ENCODE measurements around the gene BDNF. TPM values are rescaled to one million over a fixed set of nuclear protein-coding genes. Genes with fewer than 3 reads are reported as not detected.
"Not testable (repeated sequence)": the region's sequence is repeated elsewhere in the genome, so short reads cannot be mapped to it uniquely, and the experiment has no call there.

The BDNF gene
- total and polyA plus RNA-seq, 4 donors, result 0.38 to 1.6 (median 1.4) TPM

- no peaks in the 10 kb centered on the region for H3K4me1 ChIP-seq (ENCODE audit: control insufficient read depth in 5 of 5, insufficient read depth in 5 of 5, low read length in 5 of 5)
- ATAC-seq (ENCODE audit: insufficient read depth, low FRiP score), result no peak
- H3K27me3 ChIP-seq (ENCODE audit: control insufficient read depth in 3 of 3, insufficient read depth in 3 of 3, low read length in 2 of 3), result no peaks in the 10 kb centered on the region
- 73 to 96% methylated on average over 1 of the region's 1 CpG for WGBS, 2 donors
- no peak for DNase-seq
- no peak for TF ChIP-seq CTCF (IDR thresholded peaks at IDR 0.05; ENCODE audit: control extremely low read depth, extremely low read depth)
- H3K27ac ChIP-seq (ENCODE audit: low read depth in 1 of 2, low read length in 1 of 2), result no peak overlapping the region
- H3K36me3 ChIP-seq (ENCODE audit: control insufficient read depth in 4 of 4, insufficient read depth in 4 of 4, low read length in 4 of 4), result no peaks in the 10 kb centered on the region
- H3K4me3 ChIP-seq, result no peak overlapping the region
- peaks cover 0 to 5% (median 2%) of the 10 kb centered on the region in 4 donors for H3K9me3 ChIP-seq (ENCODE audit: control insufficient read depth in 4 of 4, insufficient read depth in 3 of 4, low read length in 3 of 4)
- no peak overlapping the region for H3K9ac ChIP-seq (ENCODE audit: insufficient read depth in 1 of 2, low read length in 2 of 2)
These were observed 64.7 kb downstream of the BDNF start for GRCh38 chr11:27635567-27636037.

DNA sequence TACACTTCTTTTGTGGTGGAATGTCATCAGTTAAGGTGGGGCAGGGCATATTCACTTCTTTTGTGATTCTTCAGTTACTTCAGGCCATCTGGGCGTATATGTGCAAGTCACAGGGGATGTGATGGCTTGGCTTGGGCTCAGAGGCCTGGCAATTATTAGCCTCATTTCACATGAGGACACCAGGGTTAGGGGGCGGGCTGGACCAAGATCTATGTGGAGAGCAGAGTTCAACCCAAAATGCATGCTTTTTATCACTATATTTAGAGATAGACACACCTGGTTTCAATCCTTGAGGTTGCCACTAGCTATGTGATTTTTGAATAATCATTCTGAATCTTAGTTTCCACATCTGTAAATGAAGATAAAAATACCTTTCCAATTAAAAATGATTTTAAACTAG is 65.5 kb downstream of the BDNF start:
- H3K9me3 ChIP-seq (ENCODE audit: control insufficient read depth in 4 of 4, insufficient read depth in 3 of 4, low read length in 3 of 4); H3K27ac ChIP-seq (ENCODE audit: low read depth in 1 of 2, low read length in 1 of 2); H3K36me3 ChIP-seq (ENCODE audit: control insufficient read depth in 4 of 4, insufficient read depth in 4 of 4, low read length in 4 of 4); ATAC-seq (ENCODE audit: insufficient read depth, low FRiP score); DNase-seq; H3K27me3 ChIP-seq (ENCODE audit: control insufficient read depth in 3 of 3, insufficient read depth in 3 of 3, low read length in 2 of 3); H3K4me3 ChIP-seq; H3K4me1 ChIP-seq (ENCODE audit: control insufficient read depth in 5 of 5, insufficient read depth in 5 of 5, low read length in 5 of 5); H3K9ac ChIP-seq (ENCODE audit: insufficient read depth in 1 of 2, low read length in 2 of 2): not testable (repeated sequence)
- WGBS, 2 donors, result 92 to 93% methylated on average over 2 of the region's 2 CpGs

DNA sequence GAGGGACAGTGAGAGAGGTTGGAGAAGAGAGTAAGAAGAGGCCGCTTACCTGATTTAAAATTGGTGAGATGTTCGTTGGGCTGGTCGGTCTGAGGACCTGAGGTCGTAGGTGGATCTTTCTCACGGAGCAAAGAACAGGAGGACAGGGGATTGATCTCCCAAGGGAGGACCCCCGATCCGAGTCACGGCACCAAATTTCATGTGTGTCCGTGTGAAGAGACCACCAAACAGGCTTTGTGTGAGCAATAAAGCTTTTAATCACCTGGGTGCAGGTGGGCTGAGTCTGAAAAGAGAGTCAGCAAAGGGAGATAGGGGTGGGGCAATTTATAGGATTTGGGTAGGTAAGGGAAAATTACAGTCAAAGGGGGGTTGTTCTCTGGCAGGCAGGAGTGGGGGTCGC is 66.0 kb downstream of the BDNF start:
- ATAC-seq (ENCODE audit: insufficient read depth, low FRiP score); H3K36me3 ChIP-seq (ENCODE audit: control insufficient read depth in 4 of 4, insufficient read depth in 4 of 4, low read length in 4 of 4); DNase-seq; H3K4me1 ChIP-seq (ENCODE audit: control insufficient read depth in 5 of 5, insufficient read depth in 5 of 5, low read length in 5 of 5); H3K27ac ChIP-seq (ENCODE audit: low read depth in 1 of 2, low read length in 1 of 2); H3K4me3 ChIP-seq; H3K27me3 ChIP-seq (ENCODE audit: control insufficient read depth in 3 of 3, insufficient read depth in 3 of 3, low read length in 2 of 3); H3K9me3 ChIP-seq (ENCODE audit: control insufficient read depth in 4 of 4, insufficient read depth in 3 of 4, low read length in 3 of 4); H3K9ac ChIP-seq (ENCODE audit: insufficient read depth in 1 of 2, low read length in 2 of 2): not testable (repeated sequence)
- 87 to 89% methylated on average over 10 of the region's 10 CpGs for WGBS, 2 donors

- not testable (repeated sequence) for H3K36me3 ChIP-seq (ENCODE audit: control insufficient read depth in 4 of 4, insufficient read depth in 4 of 4, low read length in 4 of 4); ATAC-seq (ENCODE audit: insufficient read depth, low FRiP score); H3K9ac ChIP-seq (ENCODE audit: insufficient read depth in 1 of 2, low read length in 2 of 2); H3K4me3 ChIP-seq; H3K4me1 ChIP-seq (ENCODE audit: control insufficient read depth in 5 of 5, insufficient read depth in 5 of 5, low read length in 5 of 5); DNase-seq; H3K27me3 ChIP-seq (ENCODE audit: control insufficient read depth in 3 of 3, insufficient read depth in 3 of 3, low read length in 2 of 3); H3K9me3 ChIP-seq (ENCODE audit: control insufficient read depth in 4 of 4, insufficient read depth in 3 of 4, low read length in 3 of 4); H3K27ac ChIP-seq (ENCODE audit: low read depth in 1 of 2, low read length in 1 of 2)
- WGBS, 2 donors, result 83 to 88% methylated on average over 4 to 5 of the region's 5 CpGs
These were observed 71.2 kb downstream of the BDNF start for GRCh38 chr11:27629023-27629422.

DNA sequence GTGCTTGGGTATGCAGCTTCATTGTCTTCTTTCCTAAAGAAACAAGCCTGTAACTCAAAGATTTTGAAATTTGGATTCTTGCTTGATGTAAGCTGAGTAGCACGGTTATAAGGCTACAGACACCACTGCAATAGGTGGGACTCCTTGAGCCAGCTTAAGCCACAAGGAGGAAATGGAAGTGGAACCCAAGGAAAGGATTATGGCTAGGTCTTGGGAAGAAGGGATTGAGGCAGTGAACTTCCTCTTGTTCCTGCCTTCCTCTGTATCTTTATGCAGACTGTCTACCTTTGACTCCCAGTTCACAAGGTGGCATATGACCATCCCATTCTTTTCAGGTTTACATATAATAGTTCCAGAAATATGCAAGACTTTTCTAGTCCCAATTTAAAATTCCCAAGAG is 72.3 kb downstream of the BDNF start:
- Histone ChIP-seq H3K27ac (ENCODE audit: low read depth in 1 of 2, low read length in 1 of 2) (no peak overlapping the region), H3K9ac (ENCODE audit: insufficient read depth in 1 of 2, low read length in 2 of 2) (no peak overlapping the region), H3K27me3 (ENCODE audit: control insufficient read depth in 3 of 3, insufficient read depth in 3 of 3, low read length in 2 of 3) (no peaks in the 10 kb centered on the region), H3K4me1 (ENCODE audit: control insufficient read depth in 5 of 5, insufficient read depth in 5 of 5, low read length in 5 of 5) (no peaks in the 10 kb centered on the region), H3K36me3 (ENCODE audit: control insufficient read depth in 4 of 4, insufficient read depth in 4 of 4, low read length in 4 of 4) (no peaks in the 10 kb centered on the region), H3K4me3 (no peak overlapping the region), H3K9me3 (ENCODE audit: control insufficient read depth in 4 of 4, insufficient read depth in 3 of 4, low read length in 3 of 4) (peaks cover 0 to 5% (median 0%) of the 10 kb centered on the region in 4 donors)
- 77 to 88% methylated on average over 1 of the region's 1 CpG for WGBS, 2 donors
- no peak for TF ChIP-seq CTCF (IDR thresholded peaks at IDR 0.05; ENCODE audit: control extremely low read depth, extremely low read depth)
- ATAC-seq (ENCODE audit: insufficient read depth, low FRiP score), result no peak
- DNase-seq, result no peak
